ACHN (cell line): ENCODE measurements around the gene GLB1L2.

Source experiments
- DNase-seq: peaks from one replicate; pipeline ENCODE4 v3.0.0-alpha.2; 2015
- in situ Hi-C: cut with HindIII; loops from 2 replicates; pipeline ENCODE4 v1.10.0; 2017; ENCODE audit warnings: low sequenced_read_pairs, low pct_ligation_motif_present, low pct_unique_long_range_greater_than_20kb

The GLB1L2 gene

DNA sequence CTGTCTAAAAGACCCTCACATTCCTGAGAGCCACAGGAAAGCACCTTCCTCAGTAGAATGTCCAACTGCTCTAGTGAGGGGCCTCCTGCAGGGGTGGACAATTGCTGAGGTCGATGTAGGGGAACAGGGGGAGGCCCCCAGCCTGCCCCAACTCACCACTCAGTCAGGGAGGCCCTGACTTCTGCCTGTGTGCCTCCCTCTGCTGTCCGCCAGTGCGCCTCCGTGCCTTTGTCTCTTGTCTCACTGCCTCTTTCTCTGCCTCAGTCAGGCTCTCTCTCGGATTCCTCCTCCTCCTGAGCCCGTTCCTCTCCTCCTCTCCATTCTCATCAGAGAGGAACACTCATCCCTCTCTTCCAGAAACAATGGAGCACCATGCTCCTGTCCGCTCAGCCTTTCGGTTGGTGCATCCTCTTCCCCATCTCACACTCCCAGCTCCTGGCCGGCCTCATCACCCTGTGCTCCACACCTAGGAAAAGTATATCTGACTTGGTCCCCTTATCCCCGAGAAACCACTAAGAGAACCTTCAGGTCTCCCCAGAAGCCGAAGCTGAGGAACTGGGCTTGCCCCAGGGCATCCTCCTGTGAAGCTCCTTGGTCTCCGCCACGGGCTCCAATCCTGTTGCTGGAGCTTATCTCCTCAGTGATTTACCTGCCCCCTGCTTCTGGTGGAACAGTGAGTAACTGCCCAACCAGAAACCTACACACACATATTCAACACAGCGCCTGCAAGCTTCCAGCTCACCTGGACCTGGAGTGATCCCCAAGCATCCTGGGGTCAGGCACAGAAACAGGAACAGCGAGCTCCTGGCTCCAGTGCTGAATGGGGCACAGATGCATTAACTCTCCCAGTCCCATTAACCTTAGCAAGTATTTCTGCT is 78.0 kb downstream of the GLB1L2 start:
- no peak for DNase-seq
- in situ Hi-C loops: no loop called here

GRCh38 chr11:134410766-134411165 is 79.0 kb downstream of the GLB1L2 start:
- no peak for DNase-seq
- in situ Hi-C loops: no loop called here

GRCh38 chr11:134412203-134413042 is 80.6 kb downstream of the GLB1L2 start, which contains the start of gene B3GAT1:
Gene B3GAT1, minus strand, starts transcription at chr11:134412242. Its CDS starts 24,583 bp downstream, at chr11:134387659.
- in situ Hi-C loops: no loop called here
- no peak for DNase-seq

DNA sequence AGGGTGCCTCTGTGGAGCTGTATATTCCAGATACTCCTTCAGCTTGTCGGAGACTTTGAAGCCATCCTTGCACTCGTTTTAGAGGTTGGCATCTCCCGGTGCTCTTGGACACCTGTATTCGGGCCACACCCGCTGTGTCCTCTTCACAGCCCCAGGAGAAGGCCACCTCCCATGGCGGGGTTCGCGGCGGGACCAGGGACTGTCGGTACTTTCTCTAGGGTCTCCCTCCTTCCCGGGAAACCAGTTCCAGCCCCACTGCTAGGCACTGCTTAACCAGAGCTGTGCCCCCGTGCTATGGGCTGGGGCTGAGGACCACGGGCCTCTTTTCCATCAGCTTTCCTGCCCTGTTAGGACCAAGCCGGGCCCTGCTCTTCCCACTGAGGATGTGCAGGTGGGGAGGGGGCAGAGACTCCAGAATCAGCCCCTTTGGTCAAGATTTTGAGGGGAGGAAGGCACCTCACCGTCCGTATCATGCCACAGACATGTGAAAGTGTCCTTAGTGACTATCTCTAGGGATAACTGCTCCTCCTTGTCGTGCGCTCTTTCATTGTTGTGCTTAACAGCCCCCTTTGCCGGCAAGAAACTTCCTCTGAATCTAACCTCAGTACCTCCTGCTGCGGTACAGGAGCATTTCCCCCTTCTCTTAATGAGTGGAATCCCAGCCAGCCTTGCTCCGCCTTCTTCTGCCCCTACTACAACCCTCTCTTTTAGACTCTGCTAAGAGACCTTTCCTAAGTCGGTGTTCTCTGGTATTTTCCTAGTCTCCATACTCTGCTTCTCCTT is 81.4 kb downstream of the GLB1L2 start:
- in situ Hi-C loops: no loop called here
- no peak for DNase-seq

DNA sequence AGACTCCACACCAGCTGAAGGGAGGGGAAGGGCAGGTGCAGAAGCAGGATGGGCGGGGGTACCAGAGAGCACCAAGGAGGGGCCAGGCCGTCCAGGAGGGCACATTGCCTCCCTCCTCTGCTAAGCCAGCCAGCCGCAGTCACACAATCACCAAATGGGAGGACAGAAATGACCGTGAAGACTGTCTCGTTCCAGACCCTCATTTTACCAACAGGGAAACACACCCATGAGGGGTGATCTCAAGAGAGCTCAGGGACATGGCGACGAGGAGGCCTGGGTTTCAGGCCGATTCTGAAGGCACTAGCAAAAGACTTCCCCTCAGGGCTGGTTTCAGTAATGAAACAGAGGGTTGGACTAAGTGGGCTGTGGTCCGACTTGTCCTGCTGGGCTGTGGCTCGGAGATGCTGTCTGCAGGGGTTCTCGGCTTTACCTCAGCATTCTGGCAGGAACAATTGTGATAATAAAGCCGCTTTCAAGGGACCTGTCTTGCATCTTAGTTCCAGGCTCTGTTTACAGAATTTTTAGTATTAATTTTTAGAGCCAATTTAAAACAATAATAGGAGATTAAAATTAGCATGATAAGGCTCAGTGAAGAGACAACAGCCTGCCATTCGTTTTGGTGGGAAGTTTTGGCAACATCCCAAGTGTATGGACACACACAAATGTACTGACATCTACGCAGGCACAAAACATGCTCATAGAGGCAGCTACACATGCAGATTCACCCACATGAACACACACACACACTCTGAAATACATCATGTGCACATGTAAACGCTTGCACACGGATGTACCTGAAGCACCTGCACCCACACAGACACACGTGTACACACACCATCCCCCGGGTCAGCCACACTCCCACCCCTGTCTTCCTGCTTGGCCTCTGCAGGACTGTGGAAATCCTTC is 82.3 kb downstream of the GLB1L2 start:
- in situ Hi-C loops: no loop called here
- DNase-seq: no peak

DNA sequence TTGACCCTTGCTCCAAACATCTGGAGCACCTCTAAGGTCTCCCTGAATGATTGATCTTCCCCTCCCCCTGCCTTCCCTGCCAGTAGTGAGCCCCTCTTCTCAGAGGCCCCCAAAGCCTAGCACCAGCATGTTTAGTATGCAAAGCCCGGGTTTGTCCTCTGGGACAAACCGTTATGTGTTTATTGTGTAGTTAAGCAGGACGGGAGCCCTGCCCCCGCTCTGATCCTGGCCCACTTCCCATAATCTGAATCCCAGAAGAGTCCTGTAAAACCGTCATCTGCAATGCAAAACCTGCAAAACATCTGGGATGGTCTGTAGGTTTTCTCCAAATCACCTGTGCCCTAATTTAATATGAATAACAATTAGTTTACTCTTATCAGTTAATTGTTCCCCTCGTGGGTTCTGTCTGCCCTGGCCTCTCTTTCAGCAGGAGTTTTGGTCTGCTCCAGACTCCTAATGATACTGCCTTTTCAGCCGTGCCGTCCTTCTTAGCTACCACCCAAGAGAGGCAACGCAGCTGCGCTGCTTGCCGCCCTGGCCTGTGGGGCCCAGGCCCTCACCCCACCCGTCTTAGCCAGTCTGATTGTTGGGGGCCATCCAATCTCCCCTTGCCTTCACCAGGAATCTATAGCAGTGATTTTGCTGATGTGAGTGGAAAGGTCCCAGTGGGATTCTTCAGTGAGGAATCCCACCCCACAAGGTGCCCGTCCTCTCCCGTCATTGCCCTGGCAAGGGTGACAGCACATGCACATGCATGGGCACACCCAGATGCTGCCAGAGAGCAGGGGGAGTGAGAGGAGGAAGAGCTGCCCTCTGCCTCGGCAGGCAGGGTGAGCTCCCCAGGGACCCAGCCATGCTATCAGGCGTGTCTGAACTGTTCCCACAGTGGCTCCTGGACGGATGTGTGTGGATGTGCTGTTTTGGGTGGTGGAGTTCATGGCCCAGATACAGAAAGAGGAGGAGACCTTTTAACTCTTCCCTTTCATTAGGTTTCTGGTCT is 83.3 kb downstream of the GLB1L2 start:
- DNase-seq: no peak
- in situ Hi-C loops: no loop called here

GRCh38 chr11:134416726-134417125 is 84.9 kb downstream of the GLB1L2 start:
- no peak for DNase-seq
- in situ Hi-C loops: no loop called here

- in situ Hi-C loops: no loop called here
- no peak for DNase-seq
These were observed 86.4 kb downstream of the GLB1L2 start for GRCh38 chr11:134417871-134418840.

GRCh38 chr11:134423106-134423505 is 91.3 kb downstream of the GLB1L2 start:
- in situ Hi-C loops: no loop called here
- no peak for DNase-seq

DNA sequence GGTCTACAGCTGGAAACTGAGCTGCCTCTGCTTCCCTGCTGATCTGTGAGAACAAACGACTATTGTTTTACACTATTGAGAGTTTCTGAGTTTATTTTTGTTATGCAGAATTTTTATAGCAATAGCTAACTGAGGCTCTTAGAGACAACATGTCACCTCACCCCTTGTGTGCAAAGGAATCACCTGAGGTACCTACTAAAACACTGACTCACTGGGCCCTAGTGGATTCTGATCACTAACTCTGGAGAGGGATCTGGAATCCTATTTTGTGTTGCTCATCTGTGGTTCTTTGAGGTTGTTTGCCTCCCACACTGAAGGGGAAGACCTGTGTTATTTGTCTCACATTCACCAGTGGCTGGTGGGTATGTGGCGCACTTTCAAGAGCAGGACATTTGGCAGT is 93.6 kb downstream of the GLB1L2 start:
- no peak for DNase-seq
- in situ Hi-C loops: no loop called here
